Left cardiac atrium (tissue), 4 donors: ENCODE results near the gene ITGA6. TPM values are rescaled to one million over a fixed set of nuclear protein-coding genes. Genes with fewer than 3 reads are reported as not detected.

Source experiments
- ATAC-seq, 2 donors: fragments of 200-7000 bp; cut with Tn5 transposase; one replicate each; pipeline ENCODE4 v1.9.1; 2020; ENCODE audit warnings: mild to moderate bottlenecking in 2 of 2, moderate library complexity in 2 of 2
- DNase-seq: peaks from one replicate; pipeline ENCODE4 v3.0.0-alpha.2; 2020
- intact Hi-C, 2 donors: fragments of 100-400 bp; cut with DNase I; formaldehyde crosslinking; loops; one replicate each; pipeline versions ENCODE4 v1.14.1 to v1.15.1; 2022 to 2023
- total RNA-seq, 2 donors: library from RNA; stranded (reverse); fragmentation: NEBNext Ultra II Directional; extraction: Animal tissue kit (Norgen Biotek cat#: 25700); gene quantifications; one replicate each; pipeline ENCODE4 v1.2.1, GENCODE V29; 2021
- donor health status: DM: no; HTN: yes; CAD: no.
- donor health status: DM: no; HTN: yes; CAD: no; lungs with severe emphysema.
- donor health status: DM: yes; HTN: yes; CAD: no.
- donor health status: Dilated cardiomyopathy.

Gene ITGA6
- total RNA-seq, 2 donors from 2014 or later: 47.0 to 53.3 TPM

- DNase-seq: no peak
- ATAC-seq: no peak
- intact Hi-C loops: no loop called here
Observed at GRCh38 chr2:172436889-172437288, 9.5 kb downstream of the ITGA6 start.

DNA sequence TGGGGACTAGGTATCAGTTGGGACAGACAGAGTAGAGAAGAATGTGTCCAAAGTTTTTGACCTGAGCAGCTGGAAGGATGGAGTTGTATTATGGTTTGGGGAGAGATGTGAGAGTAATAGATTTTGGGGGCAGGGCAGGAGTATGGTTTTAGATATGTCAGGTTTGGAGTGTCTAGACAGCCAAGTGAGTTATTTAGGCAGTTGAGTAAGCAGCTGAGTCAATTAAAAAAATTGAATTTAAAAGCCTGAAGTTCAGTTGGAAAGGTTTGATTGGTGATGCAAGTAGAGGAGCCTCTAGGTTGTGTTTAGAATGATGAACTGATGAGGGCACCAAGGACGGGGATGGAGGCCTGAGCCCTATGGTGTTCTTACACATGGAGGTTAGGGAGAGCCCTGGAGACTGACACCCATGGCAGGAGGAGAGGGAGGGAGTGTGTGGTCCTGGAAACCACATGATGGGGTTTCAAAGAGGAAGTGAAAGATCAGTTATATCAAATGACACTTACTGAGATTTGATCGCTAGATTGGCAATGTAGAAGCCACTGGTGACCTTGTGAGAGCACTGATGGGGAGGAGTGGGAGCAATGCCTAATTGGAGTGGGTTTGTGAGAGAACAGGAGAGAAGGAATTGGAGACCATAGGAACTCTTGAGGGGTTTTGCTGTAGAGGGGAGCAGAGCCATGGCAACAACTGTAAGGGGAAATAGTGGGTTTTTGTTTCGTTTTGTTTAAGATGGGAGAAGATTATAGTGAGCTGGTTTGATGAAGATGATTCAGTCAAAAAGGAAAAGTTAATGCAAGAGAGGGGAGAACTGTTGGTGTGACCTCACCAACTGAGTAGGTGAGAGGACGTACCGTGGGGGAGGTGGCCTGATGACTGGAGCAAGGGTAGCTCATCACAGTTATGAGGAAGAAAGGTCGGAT, 10.3 kb downstream of the ITGA6 start:
- intact Hi-C loops: no loop called here
- no peak for DNase-seq
- no peak for ATAC-seq

GRCh38 chr2:172438741-172439508, 11.5 kb downstream of the ITGA6 start:
- intact Hi-C loops: no loop called here
- ATAC-seq: peak; percentile 21 to 50
- peak; percentile 48 for DNase-seq

DNA sequence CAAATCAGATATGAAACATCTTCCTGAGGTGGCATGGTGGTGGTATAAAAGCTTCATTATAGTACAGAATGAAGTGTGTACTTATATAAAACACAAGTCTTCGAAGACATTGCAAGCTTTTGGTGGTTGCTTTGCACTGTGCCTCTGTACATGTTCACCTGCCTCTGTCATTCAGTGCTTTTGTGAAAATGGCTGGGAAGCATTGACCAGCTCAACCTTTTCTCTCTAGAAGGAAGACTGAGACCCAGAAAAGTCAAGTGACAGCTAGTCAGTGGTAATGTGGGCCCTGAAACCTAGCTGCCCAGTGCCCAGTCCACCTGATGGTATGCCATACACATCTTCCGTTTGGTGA, 12.1 kb downstream of the ITGA6 start:
- DNase-seq: no peak
- no peak for ATAC-seq
- intact Hi-C loops: no loop called here

DNA sequence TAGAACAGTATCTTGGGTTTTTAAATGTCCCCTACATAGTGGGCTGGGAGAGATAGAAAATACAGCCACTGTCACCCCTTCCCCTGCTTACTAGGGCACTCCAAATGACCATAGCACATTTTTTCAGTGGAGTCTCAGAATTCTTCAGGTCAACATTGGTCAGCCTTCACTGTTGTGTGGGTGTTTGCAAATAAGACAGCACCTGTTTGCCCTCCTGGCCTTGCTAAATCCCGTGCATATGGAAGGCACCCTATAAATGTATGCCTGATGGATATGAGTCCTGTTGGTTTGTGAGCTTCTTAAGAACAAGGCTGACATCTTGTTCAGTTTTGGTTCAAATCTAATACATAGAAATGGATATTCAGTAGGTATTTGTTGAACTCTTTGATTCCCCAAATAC, 12.5 kb downstream of the ITGA6 start:
- intact Hi-C loops: no loop called here
- DNase-seq (no peak), ATAC-seq (no peak)

DNA sequence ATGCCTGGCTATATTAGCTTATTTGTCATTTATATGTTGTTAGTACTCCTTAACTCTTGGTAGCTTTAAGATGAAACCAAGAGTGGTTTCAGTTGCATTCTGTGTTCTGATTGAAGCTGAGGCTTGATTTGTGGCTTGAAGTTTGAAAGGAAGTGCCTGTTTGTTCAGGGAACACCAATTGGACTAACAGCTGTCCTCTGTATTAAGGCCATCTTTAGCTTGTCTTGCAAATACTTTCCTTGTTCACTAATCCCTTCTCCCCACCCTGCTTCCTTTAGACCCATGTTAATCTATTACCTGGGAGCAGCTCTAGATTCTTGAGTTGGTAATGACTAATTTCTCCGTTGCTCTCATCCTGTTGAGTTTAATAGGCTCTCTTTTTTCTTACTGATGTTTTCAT, 13.4 kb downstream of the ITGA6 start:
- no peak for ATAC-seq
- no peak for DNase-seq
- intact Hi-C loops: no loop called here

GRCh38 chr2:172442072-172442895, 14.9 kb downstream of the ITGA6 start:
- ATAC-seq (peak; percentile 40 to 97), DNase-seq (peak; percentile 61)
- intact Hi-C loops: no loop called here

DNA sequence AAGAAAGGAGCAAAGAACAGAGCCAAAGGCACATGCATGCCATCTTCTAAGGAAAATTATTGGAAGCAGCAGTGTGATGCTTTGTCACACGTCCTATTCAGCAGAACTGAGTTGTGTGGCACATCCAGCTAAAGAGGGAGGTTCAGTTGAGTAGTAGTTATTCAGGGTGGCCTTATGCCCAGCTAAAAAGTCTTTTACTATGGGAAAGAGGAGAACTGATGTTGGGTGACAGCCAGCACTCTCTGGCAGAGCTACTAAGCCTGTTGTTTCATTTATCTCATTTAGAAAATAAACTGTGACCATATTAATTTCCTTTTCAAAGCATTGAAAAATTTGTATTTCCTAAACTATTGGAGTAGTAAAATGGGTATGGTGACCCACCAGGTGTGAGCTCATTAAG, 18.5 kb downstream of the ITGA6 start:
- no peak for ATAC-seq
- intact Hi-C loops: no loop called here
- peak; percentile 39 for DNase-seq

- DNase-seq (no peak), ATAC-seq (no peak)
- intact Hi-C loops: no loop called here
Observed at GRCh38 chr2:172446474-172447063, 19.2 kb downstream of the ITGA6 start.

- no peak for DNase-seq
- no peak for ATAC-seq
- intact Hi-C loops: no loop called here
Observed at GRCh38 chr2:172447811-172448493, 20.6 kb downstream of the ITGA6 start.

DNA sequence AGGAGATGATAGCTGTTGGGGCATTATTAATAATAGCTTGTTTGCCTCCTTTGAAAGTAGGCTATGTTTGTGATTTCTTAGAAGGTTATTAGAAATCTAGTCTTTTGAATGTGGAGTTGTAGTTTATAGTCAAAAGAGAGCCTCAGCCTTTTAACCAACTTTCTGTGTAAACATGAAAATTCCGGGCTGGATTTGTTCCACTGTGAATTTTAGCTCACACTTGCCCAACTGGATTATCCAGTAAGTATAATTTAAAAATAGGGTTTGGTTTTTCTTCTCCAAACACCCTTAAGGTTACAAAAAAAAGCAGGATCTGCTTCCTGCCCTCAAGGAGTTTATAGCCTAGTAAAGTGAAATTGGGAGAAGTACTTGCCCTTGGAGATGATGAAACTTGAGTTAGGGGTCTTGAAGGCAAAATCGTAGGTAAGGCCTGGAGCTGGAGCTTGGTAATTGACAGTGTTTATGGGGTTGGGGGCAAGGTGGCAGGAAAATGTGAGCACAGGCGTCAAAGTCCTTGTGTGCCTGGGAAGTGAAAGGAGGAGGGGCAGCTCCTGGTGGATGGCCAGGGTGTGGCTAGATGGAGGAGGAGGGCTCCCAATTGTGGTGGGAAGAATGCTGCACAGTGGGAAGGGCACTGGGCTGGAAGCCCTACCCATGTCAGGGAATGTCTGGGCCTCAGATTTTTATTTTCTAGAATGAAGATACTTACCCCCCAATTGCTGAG, 21.3 kb downstream of the ITGA6 start:
- ATAC-seq (no peak), DNase-seq (no peak)
- intact Hi-C loops: no loop called here

GRCh38 chr2:172449911-172450550, 22.6 kb downstream of the ITGA6 start:
- no peak for ATAC-seq
- intact Hi-C loops: no loop called here
- DNase-seq: no peak

- no peak for ATAC-seq
- intact Hi-C loops: no loop called here
Observed at GRCh38 chr2:172451923-172452322, 24.5 kb downstream of the ITGA6 start.

GRCh38 chr2:172452845-172453244, 25.5 kb downstream of the ITGA6 start:
- intact Hi-C loops: no loop called here
- peak in 1 of 2 donors; percentile 34 for ATAC-seq
- no peak for DNase-seq

More at GRCh38 chr2:172451923-172452322, 24.5 kb downstream of the ITGA6 start:
- DNase-seq: no peak

DNA sequence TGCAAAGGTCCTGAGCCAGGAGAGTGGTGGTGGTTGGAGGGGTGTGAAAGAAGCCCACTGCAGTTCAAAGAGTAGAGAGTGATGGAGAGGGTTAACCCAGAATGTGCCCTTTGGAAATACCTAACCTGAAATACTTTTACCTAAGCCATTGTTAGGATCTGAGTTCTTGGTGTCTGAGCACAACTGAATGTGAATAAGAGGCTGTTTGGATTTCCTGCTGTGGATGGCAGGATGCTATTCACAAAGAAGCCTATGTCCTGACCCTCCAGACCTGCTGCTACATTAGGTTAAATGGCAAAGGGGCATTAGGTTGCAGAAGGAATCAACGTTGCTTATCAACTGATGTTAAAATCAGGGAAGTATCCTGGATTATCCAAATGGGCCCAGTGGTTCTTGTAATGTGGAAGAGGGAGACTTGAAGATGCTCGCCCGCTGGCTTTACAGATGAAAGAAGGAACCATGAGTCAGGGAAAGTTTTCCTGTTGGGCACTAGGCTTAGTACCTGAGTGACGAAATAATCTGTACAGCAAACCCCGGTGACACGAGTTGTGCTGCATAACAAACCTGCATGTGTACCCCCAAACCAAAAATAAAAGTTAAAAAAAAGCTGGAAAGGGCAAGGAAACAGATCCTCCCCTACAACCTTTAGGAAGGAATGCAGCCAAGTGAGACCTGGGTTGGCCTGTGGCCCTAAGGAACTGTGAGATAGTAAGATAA, 27.2 kb downstream of the ITGA6 start:
- DNase-seq: no peak
- ATAC-seq: no peak
- intact Hi-C loops: no loop called here

- ATAC-seq (no peak), DNase-seq (no peak)
- intact Hi-C loops: no loop called here
Observed at GRCh38 chr2:172455121-172455515, 27.7 kb downstream of the ITGA6 start.

- intact Hi-C loops: no loop called here
Observed at GRCh38 chr2:172456002-172456401, 28.6 kb downstream of the ITGA6 start.

More at GRCh38 chr2:172456002-172456401, 28.6 kb downstream of the ITGA6 start:
- no peak for DNase-seq
- ATAC-seq: no peak
